ENCODE data around the gene MGAT4B.

DNA sequence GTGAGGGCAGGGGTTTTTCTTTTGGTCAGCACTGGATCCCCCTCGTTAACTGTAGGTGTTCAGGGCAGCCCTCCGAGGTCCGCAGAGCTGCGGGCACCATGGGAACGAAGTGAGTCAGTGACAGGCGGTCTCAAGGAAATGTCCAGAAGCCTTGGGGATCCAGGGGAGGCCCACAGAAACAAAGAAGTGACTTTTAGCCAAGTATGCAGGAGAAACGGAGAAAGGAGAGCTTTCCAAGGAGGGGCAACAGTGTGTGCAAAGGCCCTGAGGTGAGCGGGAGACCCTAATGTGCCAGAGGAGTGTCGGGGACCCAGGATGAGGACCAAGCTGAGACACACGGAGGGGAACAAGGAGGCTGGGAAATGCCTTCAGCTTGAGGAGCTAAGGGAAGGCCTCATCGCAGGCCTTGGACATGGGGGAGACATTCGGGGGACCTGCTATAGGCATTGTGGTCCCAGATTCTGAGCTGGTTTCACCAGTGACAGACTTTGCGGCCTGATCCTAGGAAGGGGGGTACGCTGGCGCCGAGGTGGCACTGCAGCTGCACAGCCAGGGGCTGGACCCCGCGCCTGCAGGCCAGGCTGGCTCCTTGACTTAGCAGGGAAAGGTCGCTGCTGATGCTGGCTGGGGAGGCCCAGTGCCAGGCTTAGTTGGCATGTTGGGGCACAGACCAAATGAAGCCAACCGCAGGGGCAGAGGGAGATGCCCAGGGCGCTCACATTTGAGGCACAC lies 9.6 kb downstream of the MGAT4B start:
- TF ChIP-seq, protein P1, sequence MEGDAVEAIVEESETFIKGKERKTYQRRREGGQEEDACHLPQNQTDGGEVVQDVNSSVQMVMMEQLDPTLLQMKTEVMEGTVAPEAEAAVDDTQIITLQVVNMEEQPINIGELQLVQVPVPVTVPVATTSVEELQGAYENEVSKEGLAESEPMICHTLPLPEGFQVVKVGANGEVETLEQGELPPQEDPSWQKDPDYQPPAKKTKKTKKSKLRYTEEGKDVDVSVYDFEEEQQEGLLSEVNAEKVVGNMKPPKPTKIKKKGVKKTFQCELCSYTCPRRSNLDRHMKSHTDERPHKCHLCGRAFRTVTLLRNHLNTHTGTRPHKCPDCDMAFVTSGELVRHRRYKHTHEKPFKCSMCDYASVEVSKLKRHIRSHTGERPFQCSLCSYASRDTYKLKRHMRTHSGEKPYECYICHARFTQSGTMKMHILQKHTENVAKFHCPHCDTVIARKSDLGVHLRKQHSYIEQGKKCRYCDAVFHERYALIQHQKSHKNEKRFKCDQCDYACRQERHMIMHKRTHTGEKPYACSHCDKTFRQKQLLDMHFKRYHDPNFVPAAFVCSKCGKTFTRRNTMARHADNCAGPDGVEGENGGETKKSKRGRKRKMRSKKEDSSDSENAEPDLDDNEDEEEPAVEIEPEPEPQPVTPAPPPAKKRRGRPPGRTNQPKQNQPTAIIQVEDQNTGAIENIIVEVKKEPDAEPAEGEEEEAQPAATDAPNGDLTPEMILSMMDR (IDR thresholded peaks at IDR 0.05) = no peak
- TF ChIP-seq POLR2A (IDR thresholded peaks at IDR 0.05) (no peak), POLR2AphosphoS5 (IDR thresholded peaks at IDR 0.05; ENCODE audit: insufficient read depth in 1 of 2, low read depth in 1 of 2) (no peak)
